ENCODE results near the gene PDIA4.

GRCh38 chr7:149020483-149020882, 7.8 kb downstream of the PDIA4 start:
- no peak for TF ChIP-seq EP300 (IDR thresholded peaks at IDR 0.05)
- TF ChIP-seq POLR2AphosphoS5 (IDR thresholded peaks at IDR 0.05) = no peak
